Fibroblast of gingiva (primary cell): Measurements from ENCODE around the gene SUN5.

Source experiments
- DNase-seq: peaks from one replicate; pipeline ENCODE4 v3.0.0-alpha.2; 2011; ENCODE audit warnings: low read depth

SUN5 gene

GRCh38 chr20:33014336-33015113, 10.3 kb upstream of the SUN5 start:
- no peak for DNase-seq

- DNase-seq = no peak
Measured at GRCh38 chr20:33013701-33014326, 9.6 kb upstream of the SUN5 start.

- no peak for DNase-seq
Measured at GRCh38 chr20:33012327-33013189, 8.3 kb upstream of the SUN5 start.

- DNase-seq = no peak
Measured at GRCh38 chr20:33010674-33011449, 6.6 kb upstream of the SUN5 start.

GRCh38 chr20:33010133-33010504, 5.9 kb upstream of the SUN5 start:
- DNase-seq = no peak

GRCh38 chr20:33009214-33010132, 5.2 kb upstream of the SUN5 start:
- DNase-seq = no peak

- no peak for DNase-seq
Measured at GRCh38 chr20:33008336-33009213, 4.3 kb upstream of the SUN5 start.

- DNase-seq = no peak
Measured at GRCh38 chr20:33007376-33008335, 3.4 kb upstream of the SUN5 start, which contains the start of gene BPIFB2. TSS of gene BPIFB2 (plus strand) at chr20:33007704. CDS start at chr20:33008575, 871 bp downstream.

GRCh38 chr20:33006776-33007375, 2.6 kb upstream of the SUN5 start:
- no peak for DNase-seq

GRCh38 chr20:33005908-33006775, 1.9 kb upstream of the SUN5 start:
- no peak for DNase-seq

GRCh38 chr20:33005132-33005566, 916 bp upstream of the SUN5 start:
- no peak for DNase-seq

- DNase-seq = no peak
Measured at GRCh38 chr20:33002087-33002808, 2.0 kb downstream of the SUN5 start.

GRCh38 chr20:33000802-33001466, 3.3 kb downstream of the SUN5 start:
- no peak for DNase-seq

GRCh38 chr20:32999603-33000250, 4.5 kb downstream of the SUN5 start:
- DNase-seq = no peak

- DNase-seq = no peak
Measured at GRCh38 chr20:32997431-32997830, 6.8 kb downstream of the SUN5 start.
